GM23338 (cell line): Measurements from ENCODE around the gene CDK14. TPM values are rescaled to one million over a fixed set of nuclear protein-coding genes. Genes with fewer than 3 reads are reported as not detected.

Experiments used
- ATAC-seq: fragments of 200-7000 bp; cut with Tn5 transposase; 3 replicates; pipeline ENCODE4 v1.9.1; 2020
- DNase-seq: peaks from one replicate; pipeline ENCODE4 v3.0.0-alpha.2; 2015; ENCODE audit warnings: low spot score
- H2AFZ ChIP-seq: fragments of 200-600 bp; sonication (generic); 2 replicates; pipeline ENCODE4 v1.8.0; 2016; ENCODE audit warnings: antibody characterized with exemption, mild to moderate bottlenecking, moderate library complexity
- H3F3A ChIP-seq: fragments of 200-600 bp; sonication (generic); replicated peaks from 2 replicates; pipeline ENCODE4 v1.8.0; 2017; ENCODE audit warnings: antibody characterized with exemption, mixed run types, low read depth
- H3K27ac ChIP-seq: fragments of 200-600 bp; sonication (generic); 2 replicates; pipeline ENCODE4 v1.6.1; 2016; ENCODE audit warnings: low read depth
- H3K27me3 ChIP-seq: fragments of 200-600 bp; sonication (generic); 2 replicates; pipeline ENCODE4 v1.8.0; 2016; ENCODE audit warnings: mild to moderate bottlenecking, mixed run types, moderate library complexity; ENCODE audit not compliant: insufficient read depth
- H3K36me3 ChIP-seq: fragments of 200-600 bp; sonication (generic); 2 replicates; pipeline ENCODE4 v1.8.0; 2016; ENCODE audit warnings: mild to moderate bottlenecking; ENCODE audit not compliant: insufficient read depth
- H3K4me1 ChIP-seq: fragments of 200-600 bp; sonication (generic); 2 replicates; pipeline ENCODE4 v1.8.0; 2016; ENCODE audit warnings: mild to moderate bottlenecking, moderate library complexity; ENCODE audit not compliant: insufficient read depth
- H3K4me2 ChIP-seq: fragments of 200-600 bp; sonication (generic); 2 replicates; pipeline ENCODE4 v1.7.1; 2017; ENCODE audit warnings: mixed run types
- H3K4me3 ChIP-seq: fragments of 200-600 bp; sonication (generic); 2 replicates; pipeline ENCODE4 v1.6.1; 2016; ENCODE audit warnings: mixed run types
- H3K79me2 ChIP-seq: fragments of 200-600 bp; sonication (generic); replicated peaks from 2 replicates; pipeline ENCODE4 v1.8.0; 2017; ENCODE audit warnings: mild to moderate bottlenecking; ENCODE audit not compliant: insufficient read depth
- H3K9me2 ChIP-seq: fragments of 200-600 bp; sonication (generic); 2 replicates; pipeline ENCODE4 v1.8.0; 2017; ENCODE audit not compliant: insufficient read depth
- H4K20me1 ChIP-seq: fragments of 200-600 bp; sonication (generic); replicated peaks from 2 replicates; pipeline ENCODE4 v1.8.0; 2017; ENCODE audit warnings: mild to moderate bottlenecking; ENCODE audit not compliant: insufficient read depth
- H3K27ac Mint-ChIP-seq: 2 replicates; pipeline ENCODE4 v1.8.0; 2020; ENCODE audit warnings: inconsistent platforms, mild to moderate bottlenecking, moderate library complexity, mixed read lengths
- H3K27me3 Mint-ChIP-seq: 3 replicates; pipeline ENCODE4 v1.8.0; 2022; ENCODE audit warnings: low read depth, mild to moderate bottlenecking, moderate library complexity, mixed read lengths, inconsistent platforms; ENCODE audit not compliant: insufficient read depth, poor library complexity
- H3K36me3 Mint-ChIP-seq: 3 replicates; pipeline ENCODE4 v1.8.0; 2021; ENCODE audit warnings: low read depth, mild to moderate bottlenecking, inconsistent platforms, moderate library complexity, mixed read lengths
- H3K4me1 Mint-ChIP-seq: 3 replicates; pipeline ENCODE4 v1.8.0; 2020; ENCODE audit warnings: mild to moderate bottlenecking, inconsistent platforms, mixed read lengths
- H3K4me3 Mint-ChIP-seq: 3 replicates; pipeline ENCODE4 v1.8.0; 2021; ENCODE audit warnings: moderate library complexity, mild to moderate bottlenecking, inconsistent platforms, mixed read lengths
- H3K9me3 Mint-ChIP-seq: 3 replicates; pipeline ENCODE4 v1.8.0; 2020; ENCODE audit warnings: moderate library complexity, mild to moderate bottlenecking, inconsistent platforms, mixed read lengths
- CREB1 ChIP-seq: fragments of 250-450 bp; sonication (Bioruptor Pico); IDR thresholded peaks from 2 replicates; pipeline ENCODE4 v1.5.0; 2020; ENCODE audit warnings: low read depth, mild to moderate bottlenecking, moderate library complexity
- CTCF ChIP-seq, 2 experiments: fragments of 200-600 bp in 1 of 2; sonication (generic) in 1 of 2; conservative IDR thresholded peaks; 2 replicates each; pipeline versions ENCODE4 v1.5.1 to v1.6.1; 2016 to 2017; ENCODE audit warnings: antibody characterized with exemption in 2 of 2, low read depth in 2 of 2, mild to moderate bottlenecking in 2 of 2, moderate library complexity in 1 of 2
- ETS1 ChIP-seq: IDR thresholded peaks from 2 replicates; pipeline ENCODE4 v1.6.1; 2016; ENCODE audit warnings: antibody characterized with exemption
- EZH2 ChIP-seq: fragments of 200-600 bp; sonication (generic); IDR thresholded peaks from one replicate; pipeline ENCODE4 v1.8.0; 2017; ENCODE audit warnings: antibody characterized with exemption, mild to moderate bottlenecking, low read depth; ENCODE audit not compliant: unreplicated experiment
- EZH2phosphoT487 ChIP-seq: fragments of 200-600 bp; sonication (generic); IDR thresholded peaks from one replicate; pipeline ENCODE4 v1.8.1; 2018; ENCODE audit warnings: antibody characterized with exemption; ENCODE audit not compliant: unreplicated experiment
- JUNB ChIP-seq: IDR thresholded peaks from one replicate; pipeline ENCODE4 v1.6.1; 2016; ENCODE audit warnings: antibody characterized with exemption; ENCODE audit not compliant: unreplicated experiment
- NANOG ChIP-seq: IDR thresholded peaks from 2 replicates; pipeline ENCODE4 v1.6.1; 2016; ENCODE audit warnings: antibody characterized with exemption, borderline replicate concordance
- REST ChIP-seq: IDR thresholded peaks from one replicate; pipeline ENCODE4 v1.6.1; 2018; ENCODE audit warnings: antibody characterized with exemption; ENCODE audit not compliant: unreplicated experiment
- STAT1 ChIP-seq: IDR thresholded peaks from one replicate; pipeline ENCODE4 v1.6.1; 2016; ENCODE audit warnings: antibody characterized with exemption; ENCODE audit not compliant: unreplicated experiment
- ZNF331 ChIP-seq: fragments of 250-450 bp; sonication (Bioruptor Pico); IDR thresholded peaks from 2 replicates; pipeline ENCODE4 v1.5.0; 2020; ENCODE audit warnings: low read depth, mild to moderate bottlenecking, moderate library complexity
- ZNF462 ChIP-seq: fragments of 250-450 bp; sonication (Bioruptor Pico); IDR thresholded peaks from 2 replicates; pipeline ENCODE4 v1.5.0; 2020; ENCODE audit warnings: mild to moderate bottlenecking, moderate library complexity
- polyA plus RNA-seq: library from polyadenylated mRNA; unstranded; fragments of >200 nt; fragmentation: Nextera tagmentation; extraction: Ambion mirVana; gene quantifications from 2 replicates; pipeline ENCODE4 v1.2.1, GENCODE V29; 2016
- total RNA-seq: library from RNA; depleted of rRNA; stranded (reverse); fragments of >200 nt; shearing (Covaris generic); gene quantifications from 2 replicates; pipeline ENCODE4 v1.2.3, GENCODE V29; 2014

CDK14 gene
- total and polyA plus RNA-seq, 2 experiments from 2014 or later: 11.2 to 24.0 TPM

GRCh38 chr7:90766814-90767564 is 170.9 kb downstream of the CDK14 start:
- H3K4me1 Mint-ChIP-seq: peaks cover 26% of the 10 kb centered on the region
- H3K36me3 Mint-ChIP-seq: peaks cover 22% of the 10 kb centered on the region
- H3K9me3 Mint-ChIP-seq: peaks cover 14% of the 10 kb centered on the region
- Histone ChIP-seq H3K27ac (no peak overlapping the region), H3K4me2 (no peak overlapping the region), H3K9me2 (no peaks in the 10 kb centered on the region), H2AFZ (no peak overlapping the region), H3K36me3 (no peaks in the 10 kb centered on the region), H3K27me3 (no peaks in the 10 kb centered on the region), H3K4me1 (peaks cover 16% of the 10 kb centered on the region), H4K20me1 (no peaks in the 10 kb centered on the region), H3F3A (no peaks in the 10 kb centered on the region), H3K79me2 (no peaks in the 10 kb centered on the region), H3K4me3 (no peak overlapping the region)
- H3K27ac Mint-ChIP-seq: no peak overlapping the region
- ATAC-seq (peak; percentile 57), DNase-seq (no peak)
- peaks cover 4% of the 10 kb centered on the region for H3K27me3 Mint-ChIP-seq
- TF ChIP-seq CTCF (conservative IDR thresholded peaks at IDR 0.05; ENCODE audit: low read depth in 2 of 2): no peak
- no peak for TF ChIP-seq EZH2
- no peak for TF ChIP-seq REST
- TF ChIP-seq NANOG: no peak
- TF ChIP-seq JUNB: no peak
- TF ChIP-seq EZH2phosphoT487: no peak
- no peak for TF ChIP-seq ETS1
- TF ChIP-seq STAT1: no peak
- no peak for TF ChIP-seq CREB1 (CRISPR knock-in tag)
- no peak for TF ChIP-seq ZNF462 (CRISPR knock-in tag)
- no peak for TF ChIP-seq ZNF331 (CRISPR knock-in tag)
- H3K4me3 Mint-ChIP-seq: no peak overlapping the region
